HEK293T (cell line): ENCODE measurements around the gene STRADA.

Experiments used
- ARNT ChIP-seq: fragments of 450-650 bp; IDR thresholded peaks from 2 replicates; pipeline ENCODE4 v1.6.1; 2017; ENCODE audit warnings: mild to moderate bottlenecking
- BHLHE40 ChIP-seq: fragments of 450-650 bp; IDR thresholded peaks from 2 replicates; pipeline ENCODE4 v1.6.1; 2016; ENCODE audit warnings: mild to moderate bottlenecking, moderate library complexity, borderline replicate concordance
- ELF4 ChIP-seq: fragments of 450-650 bp; IDR thresholded peaks from 2 replicates; pipeline ENCODE4 v1.6.1; 2017; ENCODE audit warnings: antibody characterized with exemption
- FOXA1 ChIP-seq: fragments of 450-650 bp; IDR thresholded peaks from 2 replicates; pipeline ENCODE4 v1.6.1; 2016; ENCODE audit warnings: mild to moderate bottlenecking
- FOXK2 ChIP-seq: fragments of 450-650 bp; IDR thresholded peaks from 2 replicates; pipeline ENCODE4 v1.6.1; 2016; ENCODE audit warnings: mild to moderate bottlenecking
- FOXM1 ChIP-seq: fragments of 450-650 bp; IDR thresholded peaks from 2 replicates; pipeline ENCODE4 v1.6.1; 2017; ENCODE audit warnings: mild to moderate bottlenecking, borderline replicate concordance
- HDGF ChIP-seq: fragments of 450-650 bp; IDR thresholded peaks from 2 replicates; pipeline ENCODE4 v1.6.1; 2017; ENCODE audit warnings: antibody characterized with exemption, borderline replicate concordance
- L3MBTL2 ChIP-seq: fragments of 450-650 bp; conservative IDR thresholded peaks from 2 replicates; pipeline ENCODE4 v1.6.1; 2016; ENCODE audit warnings: mild to moderate bottlenecking
- NFRKB ChIP-seq: fragments of 450-650 bp; IDR thresholded peaks from 2 replicates; pipeline ENCODE4 v1.6.1; 2016; ENCODE audit warnings: mild to moderate bottlenecking, moderate library complexity
- PKNOX1 ChIP-seq: fragments of 450-650 bp; IDR thresholded peaks from 2 replicates; pipeline ENCODE4 v1.6.1; 2016
- SP1 ChIP-seq: fragments of 450-650 bp; IDR thresholded peaks from 2 replicates; pipeline ENCODE4 v1.6.1; 2017
- SUZ12 ChIP-seq: fragments of 450-650 bp; IDR thresholded peaks from 2 replicates; pipeline ENCODE4 v1.6.1; 2016; ENCODE audit warnings: mild to moderate bottlenecking
- TARDBP ChIP-seq: fragments of 450-650 bp; IDR thresholded peaks from 2 replicates; pipeline ENCODE4 v1.6.1; 2016
- ZNF384 ChIP-seq: fragments of 450-650 bp; IDR thresholded peaks from 2 replicates; pipeline ENCODE4 v1.6.1; 2016

GRCh38 chr17:63695889-63696288 is 45.7 kb downstream of the STRADA start:
- TF ChIP-seq BHLHE40, result no peak
- TF ChIP-seq FOXA1, result no peak
- no peak for TF ChIP-seq ZNF384
- TF ChIP-seq FOXK2, result no peak
- TF ChIP-seq SUZ12, result no peak
- TF ChIP-seq ELF4, result no peak
- no peak for TF ChIP-seq FOXM1
- TF ChIP-seq SP1, result no peak
- no peak for TF ChIP-seq TARDBP
- no peak for TF ChIP-seq L3MBTL2
- no peak for TF ChIP-seq PKNOX1
- TF ChIP-seq HDGF, result no peak
- TF ChIP-seq ARNT, result no peak
- TF ChIP-seq NFRKB, result no peak
